ENCODE results near the gene GALK2.
"Not testable (repeated sequence)": the region's sequence is repeated elsewhere in the genome, so short reads cannot be mapped to it uniquely, and the experiment has no call there.

The GALK2 gene

GRCh38 chr15:49287481-49287880 lies 117.4 kb downstream of the GALK2 start:
- no peak for DNase-seq

DNA sequence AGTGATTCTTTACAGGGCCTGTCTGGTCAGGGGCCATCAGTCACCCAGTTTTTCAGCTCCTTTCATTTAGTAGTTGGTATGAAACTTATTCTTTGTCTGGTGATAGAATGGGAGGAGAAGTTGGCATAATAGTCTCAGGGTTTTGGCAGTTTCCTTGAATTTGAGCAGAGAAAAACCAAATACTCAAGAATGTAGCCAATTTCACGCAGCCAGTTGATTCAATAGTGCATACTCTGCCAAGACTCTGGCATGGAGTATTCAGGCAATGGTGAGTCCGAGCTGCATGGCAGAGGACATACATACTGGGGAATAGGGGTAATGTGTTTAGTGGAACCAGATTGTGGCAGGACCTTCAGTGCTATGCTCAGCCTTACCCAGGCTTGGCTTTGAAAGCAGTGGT lies 118.3 kb downstream of the GALK2 start:
- no peak for DNase-seq

DNA sequence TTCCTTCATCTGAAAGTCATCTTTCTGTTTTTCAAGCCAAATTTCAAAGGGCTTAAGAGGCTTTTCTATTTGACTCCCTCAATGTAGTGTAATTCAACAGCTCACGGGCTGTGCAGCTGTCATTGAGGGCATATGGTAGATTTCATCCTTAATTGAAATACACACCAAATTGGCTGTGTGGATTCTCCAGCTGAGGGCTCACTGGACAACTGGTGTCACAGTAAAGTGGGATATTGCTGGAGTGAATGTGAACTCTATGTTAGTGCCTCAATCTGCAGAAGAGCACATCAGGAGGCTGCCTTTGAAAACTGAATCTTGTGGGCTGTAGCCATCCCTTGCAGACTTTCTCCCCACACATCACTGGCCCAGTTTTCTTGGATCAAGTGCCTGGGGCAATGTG lies 120.1 kb downstream of the GALK2 start:
- no peak for DNase-seq

GRCh38 chr15:49293941-49294340 lies 123.9 kb downstream of the GALK2 start:
- DNase-seq: no peak

DNA sequence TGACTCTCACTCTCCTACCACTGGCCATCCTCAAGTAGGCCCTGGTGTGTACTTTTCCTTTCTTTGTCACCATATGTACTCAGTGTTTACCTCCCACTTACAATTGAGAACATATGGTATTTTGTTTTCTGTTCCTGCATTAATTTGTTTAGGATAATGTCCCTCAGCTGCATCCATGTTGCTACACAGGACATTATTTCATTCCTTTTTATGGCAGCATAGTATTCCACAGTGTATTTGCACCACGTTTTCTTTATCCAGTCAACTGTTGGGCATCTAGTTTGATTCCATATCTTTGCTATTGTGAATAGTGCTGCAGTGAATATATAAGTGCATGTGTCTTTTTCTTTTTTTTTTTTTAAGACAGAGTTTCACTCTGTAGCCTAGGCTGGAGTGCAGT lies 126.2 kb downstream of the GALK2 start:
- DNase-seq: no peak

DNA sequence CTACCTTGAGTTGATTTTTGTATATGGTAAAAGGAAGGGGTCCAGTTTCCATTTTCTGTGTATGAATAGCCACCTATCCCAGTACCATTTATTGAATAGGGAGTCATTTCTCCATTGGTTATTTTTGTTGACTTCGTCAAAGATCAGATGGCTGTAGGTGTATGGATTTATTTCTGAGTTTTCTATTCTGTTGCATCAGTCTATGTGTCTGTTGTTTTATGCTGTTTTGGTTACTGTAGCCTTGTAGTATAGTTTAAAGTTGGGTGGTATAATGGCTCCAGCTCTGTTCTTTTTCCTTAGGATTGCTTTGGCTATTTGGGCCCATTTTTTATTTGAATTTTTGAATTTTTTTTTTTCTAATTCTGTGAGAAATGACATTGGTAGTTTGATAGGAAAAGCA lies 127.5 kb downstream of the GALK2 start:
- DNase-seq: no peak

- no peak for DNase-seq
These were observed 130.8 kb downstream of the GALK2 start for GRCh38 chr15:49300856-49301255.

DNA sequence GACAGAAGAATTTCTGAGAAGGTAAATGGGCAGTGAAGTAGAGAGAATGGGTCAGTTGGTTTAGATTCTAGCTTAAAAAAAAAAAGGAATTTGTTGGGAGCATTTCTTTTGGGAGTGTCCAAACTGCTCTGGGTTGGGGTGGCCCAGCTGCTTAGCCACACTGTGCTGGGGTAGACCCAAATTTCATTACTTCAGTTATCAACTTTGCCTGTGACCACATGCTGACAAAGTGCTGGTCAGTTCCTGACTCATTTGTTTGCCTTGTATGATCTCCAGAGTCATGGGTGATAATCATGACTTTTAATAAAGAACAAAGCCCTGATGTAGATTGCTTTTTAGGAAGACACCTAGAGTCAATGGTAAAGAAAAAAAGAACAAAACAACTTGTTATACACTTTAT lies 131.5 kb downstream of the GALK2 start:
- no peak for DNase-seq

DNA sequence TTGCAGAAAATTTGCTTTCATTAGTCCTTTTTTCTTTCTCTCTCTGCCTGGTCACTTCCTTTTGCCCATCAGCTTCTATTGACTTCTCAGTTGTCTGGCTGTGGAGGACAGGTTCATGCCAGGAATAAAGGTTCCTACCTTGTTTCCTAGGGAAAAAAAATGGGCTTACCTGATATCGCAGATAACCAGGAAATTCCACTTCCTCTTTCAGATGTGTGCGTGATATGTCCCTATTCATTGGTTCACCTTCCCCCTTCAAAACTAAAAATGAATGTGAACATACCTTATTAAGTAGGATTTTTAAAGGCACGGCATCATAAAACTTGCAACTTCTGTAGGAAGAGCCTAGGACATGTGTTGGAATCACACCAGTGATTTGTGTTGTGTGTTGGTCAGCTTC lies 133.0 kb downstream of the GALK2 start:
- no peak for DNase-seq

DNA sequence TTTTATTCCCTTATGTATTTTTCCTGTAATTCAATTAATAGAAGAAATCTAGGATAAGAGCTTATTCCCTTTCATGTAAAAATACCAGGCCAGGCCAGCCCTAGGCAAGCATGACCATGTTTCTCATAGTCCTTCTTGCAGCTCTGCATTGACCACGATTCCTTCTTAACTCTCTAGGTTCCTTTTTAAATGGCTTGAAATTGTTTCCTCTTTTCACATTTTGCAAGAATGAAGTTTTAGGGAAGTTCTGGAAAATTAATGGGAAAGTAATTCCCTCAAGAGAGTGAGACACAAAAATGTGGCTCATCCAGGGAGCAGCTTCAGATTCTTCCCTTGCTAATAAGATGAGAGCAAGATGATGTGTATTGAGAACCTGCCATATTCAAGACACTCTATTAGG lies 136.5 kb downstream of the GALK2 start:
- DNase-seq: no peak

DNA sequence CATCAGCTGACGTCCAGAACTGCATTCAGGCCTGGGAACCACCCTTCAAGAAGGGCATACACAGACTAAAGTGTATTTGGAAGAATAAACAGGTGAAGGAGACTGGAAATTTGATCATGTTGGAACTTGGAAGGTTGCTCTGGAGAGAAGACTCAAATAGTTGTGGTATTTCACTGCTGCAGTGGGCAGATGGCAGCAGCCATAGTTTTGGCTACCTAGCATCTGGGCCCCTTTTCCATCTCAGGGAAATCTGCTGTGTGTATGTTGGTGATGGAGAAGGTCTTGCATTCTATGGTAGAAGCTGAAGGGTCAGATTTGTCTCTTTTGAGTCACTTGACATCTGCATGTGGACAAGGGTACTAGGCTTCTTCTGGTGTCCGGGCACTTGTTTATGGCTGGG lies 138.6 kb downstream of the GALK2 start:
- DNase-seq: no peak

DNA sequence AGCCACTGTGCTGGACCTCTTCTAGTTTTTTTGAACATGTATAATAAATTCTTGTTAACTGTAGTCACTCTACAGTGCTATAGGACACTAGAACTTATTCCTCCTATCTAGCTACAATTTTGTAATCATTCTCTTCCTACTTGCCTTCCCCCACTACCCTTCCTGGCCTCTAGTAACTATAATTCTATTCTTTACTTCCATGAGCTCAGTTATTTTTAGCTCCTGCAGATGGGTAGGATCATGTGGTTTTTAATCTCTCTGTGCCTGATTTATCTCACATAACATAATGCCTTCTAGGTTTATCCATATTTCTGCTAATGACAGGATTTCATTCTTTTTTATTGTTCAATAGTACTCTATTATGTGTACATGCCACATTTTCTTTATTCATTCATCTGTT lies 139.8 kb downstream of the GALK2 start:
- no peak for DNase-seq

DNA sequence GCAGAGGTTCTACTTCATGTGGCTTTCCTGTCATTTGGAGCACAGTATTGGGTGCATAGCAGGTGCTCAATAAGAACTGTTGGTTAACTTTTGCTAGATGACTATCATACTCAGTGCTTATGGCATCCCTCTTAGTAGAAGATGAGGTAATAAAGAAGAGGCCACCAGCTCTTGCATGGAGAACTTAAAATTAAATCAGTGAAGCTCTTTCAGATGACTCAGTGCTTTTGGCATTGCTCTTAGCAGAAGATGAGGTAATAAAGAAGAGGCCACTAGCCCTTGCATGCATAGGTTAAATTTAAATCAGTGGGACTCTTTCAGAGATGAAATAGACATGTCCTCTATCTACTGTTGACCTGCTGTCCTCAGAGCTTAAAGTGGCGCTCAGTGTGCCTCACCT lies 143.6 kb downstream of the GALK2 start:
- no peak for DNase-seq

DNA sequence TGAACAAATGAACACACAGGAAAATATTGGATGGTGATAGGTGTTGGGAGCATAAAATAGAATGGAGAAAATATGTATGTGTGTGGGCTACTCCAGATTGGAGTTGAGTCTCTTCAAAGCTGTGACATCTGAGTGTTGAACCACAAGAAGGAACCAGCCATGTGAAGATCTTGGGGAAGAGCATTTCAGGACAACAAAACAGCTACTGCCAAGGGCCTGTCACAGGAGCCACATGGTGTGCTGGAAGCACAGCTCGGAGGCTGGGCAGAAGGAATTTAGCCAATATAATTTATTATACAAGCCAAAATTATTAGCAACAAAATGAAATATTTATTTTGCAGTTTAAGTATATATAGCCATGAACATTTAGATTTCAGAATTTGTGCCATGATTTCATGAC lies 144.7 kb downstream of the GALK2 start:
- DNase-seq: no peak

DNA sequence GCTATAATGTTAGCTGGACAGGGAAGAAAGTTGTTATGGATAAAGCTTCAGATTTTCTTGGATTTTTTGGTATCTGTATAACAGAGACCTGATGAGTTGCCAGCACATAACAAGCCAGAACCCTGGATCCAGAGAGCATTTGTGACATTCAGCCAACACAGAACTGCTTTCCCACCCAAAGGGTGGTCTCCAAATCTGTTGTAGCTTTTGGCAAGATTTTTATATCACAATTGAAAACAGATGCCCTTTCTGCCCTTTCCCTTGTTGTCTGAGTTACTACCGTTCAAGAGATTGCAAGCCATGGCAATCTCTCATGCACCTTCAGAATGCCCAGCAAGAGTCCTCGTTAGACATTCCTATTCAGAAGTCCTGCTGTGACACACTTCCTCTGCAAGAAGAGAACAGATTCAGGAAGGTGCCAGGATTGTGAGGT lies 145.4 kb downstream of the GALK2 start:
- no peak for DNase-seq

DNA sequence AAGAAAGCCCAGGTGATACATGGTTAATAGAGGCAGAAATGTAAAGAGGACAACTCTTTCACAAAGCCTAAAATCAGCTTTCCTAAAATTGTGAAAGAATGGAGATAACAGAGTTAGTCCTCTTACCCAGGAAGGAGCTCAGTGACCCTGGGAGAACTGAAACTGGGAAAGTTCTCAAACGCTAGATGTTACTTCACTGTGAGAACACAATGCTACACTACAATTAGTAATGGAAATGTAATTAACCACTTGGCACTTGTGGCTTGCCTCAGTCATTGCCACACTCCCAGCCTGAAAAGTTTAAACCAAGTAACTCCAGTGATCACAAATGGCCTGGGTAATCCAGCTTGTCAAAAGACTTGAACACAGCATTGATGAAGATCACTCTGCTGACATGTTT lies 150.3 kb downstream of the GALK2 start:
- no peak for DNase-seq

- no peak for DNase-seq
These were observed 153.2 kb downstream of the GALK2 start for GRCh38 chr15:49323207-49323606.

GRCh38 chr15:49327927-49328326 lies 157.9 kb downstream of the GALK2 start:
- DNase-seq: no peak

- DNase-seq: no peak
These were observed 158.9 kb downstream of the GALK2 start for GRCh38 chr15:49328941-49329340.

- no peak for DNase-seq
These were observed 160.1 kb downstream of the GALK2 start for GRCh38 chr15:49330166-49330565.

- DNase-seq: no peak
These were observed 161.4 kb downstream of the GALK2 start for GRCh38 chr15:49331442-49331841.

DNA sequence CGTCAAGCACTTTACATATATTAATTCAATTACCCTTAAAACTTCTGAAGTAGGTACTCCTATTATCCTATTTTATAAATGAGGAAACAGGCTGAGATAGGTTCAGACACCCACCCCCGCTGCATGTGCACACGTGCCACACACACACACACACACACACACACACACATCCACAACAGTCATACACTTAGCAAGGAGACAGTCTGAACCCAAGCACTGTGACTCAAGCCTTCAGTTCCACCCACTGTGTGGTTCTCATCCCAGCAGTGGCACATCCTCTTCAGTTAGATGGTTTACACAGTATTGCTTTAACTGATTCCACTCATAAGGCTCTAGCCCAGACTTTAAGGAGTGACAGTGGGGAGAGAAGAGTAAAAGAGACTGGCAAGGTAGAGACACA lies 161.9 kb downstream of the GALK2 start:
- no peak for DNase-seq

DNA sequence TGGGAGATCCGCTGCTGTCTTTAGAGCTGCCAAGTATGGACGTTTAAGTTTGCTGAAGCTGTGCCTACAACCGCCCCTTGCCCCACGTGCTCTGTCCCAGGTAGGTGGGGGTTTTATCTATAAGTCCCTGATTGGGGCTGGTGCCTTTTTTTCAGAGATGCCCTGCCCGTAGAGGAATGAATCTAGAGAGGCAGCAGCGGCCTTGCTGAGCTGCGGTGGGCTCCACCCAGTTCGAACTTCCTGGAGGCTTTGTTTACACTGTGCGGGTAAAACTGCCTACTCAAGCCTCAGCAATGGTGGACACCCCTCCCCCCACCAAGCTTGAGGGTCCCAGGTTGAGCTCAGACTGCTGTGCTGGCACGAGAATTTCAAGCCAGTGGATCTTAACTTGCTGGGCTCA lies 169.6 kb downstream of the GALK2 start:
- DNase-seq: no peak

DNA sequence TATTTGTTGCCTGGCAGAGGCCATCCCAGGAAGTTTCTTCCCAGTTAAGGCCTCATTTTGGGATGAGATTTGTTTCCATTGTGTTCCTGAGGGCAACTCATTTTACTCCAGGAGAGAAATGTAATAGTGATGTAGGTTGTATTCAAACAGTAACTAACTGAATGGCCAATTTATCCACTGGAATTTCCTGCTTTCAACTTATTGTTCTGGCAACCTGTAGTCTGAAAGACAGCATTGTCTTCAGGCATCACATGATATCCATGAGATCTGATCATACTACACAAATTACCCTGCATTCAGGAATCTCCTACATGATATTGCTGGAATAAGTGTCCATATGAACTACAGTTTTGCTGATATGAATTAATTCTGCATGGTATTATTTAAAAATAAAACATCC lies 173.5 kb downstream of the GALK2 start:
- no peak for DNase-seq

DNA sequence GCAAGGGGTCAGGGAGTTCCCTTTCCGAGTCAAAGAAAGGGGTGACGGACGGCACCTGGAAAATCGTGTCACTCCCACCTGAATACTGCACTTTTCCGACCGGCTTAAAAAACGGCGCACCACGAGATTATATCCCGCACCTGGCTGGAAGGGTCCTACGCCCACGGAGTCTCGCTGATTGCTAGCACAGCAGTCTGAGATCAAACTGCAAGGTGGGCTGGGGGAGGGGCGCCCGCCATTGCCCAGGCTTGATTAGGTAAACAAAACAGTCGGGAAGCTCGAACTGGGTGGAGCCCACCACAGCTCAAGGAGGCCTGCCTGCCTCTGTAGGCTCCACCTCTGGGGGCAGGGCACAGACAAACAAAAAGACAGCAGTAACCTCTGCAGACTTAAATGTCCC lies 184.4 kb downstream of the GALK2 start:
- DNase-seq: not testable (repeated sequence)

GRCh38 chr15:49361370-49361769 lies 191.3 kb downstream of the GALK2 start:
- no peak for DNase-seq
